DND-41 (cell line): ENCODE measurements around the gene ZNF213.

Source experiments
- ATAC-seq: fragments of 200-7000 bp; cut with Tn5 transposase; 3 replicates; pipeline ENCODE4 v1.9.1; 2021; ENCODE audit warnings: low read depth; ENCODE audit not compliant: insufficient read depth
- DNase-seq: peaks from one replicate; pipeline ENCODE4 v3.0.0-alpha.2; 2020
- H2AFZ ChIP-seq: 2 replicates; pipeline ENCODE4 v1.6.0; 2012; ENCODE audit warnings: low read depth, low read length
- H3K27ac ChIP-seq: 2 replicates; pipeline ENCODE4 v1.5.1; 2012; ENCODE audit warnings: low read length, inconsistent platforms
- H3K27me3 ChIP-seq: fragments of 200-600 bp; sonication (generic); 2 replicates; pipeline ENCODE4 v1.6.0; 2012; ENCODE audit warnings: low read length, mild to moderate bottlenecking, inconsistent platforms; ENCODE audit not compliant: insufficient read depth, poor library complexity
- H3K36me3 ChIP-seq: 2 replicates; pipeline ENCODE4 v1.5.1; 2012; ENCODE audit warnings: low read length, inconsistent platforms; ENCODE audit not compliant: insufficient read depth
- H3K4me1 ChIP-seq: 2 replicates; pipeline ENCODE4 v1.5.1; 2012; ENCODE audit warnings: mild to moderate bottlenecking, low read length; ENCODE audit not compliant: insufficient read depth
- H3K4me2 ChIP-seq: 2 replicates; pipeline ENCODE4 v1.6.0; 2012; ENCODE audit warnings: mild to moderate bottlenecking, moderate library complexity, low read length, inconsistent platforms; ENCODE audit not compliant: insufficient read depth
- H3K4me3 ChIP-seq, 2 experiments: fragments of 200-600 bp in 1 of 2; shearing (Covaris generic) in 1 of 2; 2 replicates each; pipeline ENCODE4 v1.5.1; 2012 to 2016; ENCODE audit warnings: inconsistent platforms in 2 of 2, low read length in 2 of 2, mild to moderate bottlenecking in 2 of 2, low read depth in 1 of 2, moderate library complexity in 1 of 2
- H3K79me2 ChIP-seq: 2 replicates; pipeline ENCODE4 v1.6.0; 2012; ENCODE audit warnings: low read length, inconsistent platforms; ENCODE audit not compliant: insufficient read depth
- H3K9ac ChIP-seq: 2 replicates; pipeline ENCODE4 v1.6.0; 2012; ENCODE audit warnings: low read depth, mild to moderate bottlenecking, inconsistent platforms, low read length, moderate library complexity
- H3K9me3 ChIP-seq: 2 replicates; pipeline ENCODE4 v1.5.1; 2012; ENCODE audit warnings: low read length, moderate library complexity, mild to moderate bottlenecking, inconsistent platforms; ENCODE audit not compliant: insufficient read depth, severe bottlenecking
- H4K20me1 ChIP-seq: 2 replicates; pipeline ENCODE4 v1.6.0; 2012; ENCODE audit warnings: low read length; ENCODE audit not compliant: insufficient read depth
- CTCF ChIP-seq: IDR thresholded peaks from 2 replicates; pipeline ENCODE4 v1.5.1; 2012; ENCODE audit warnings: borderline replicate concordance, low read length, moderate library complexity, mild to moderate bottlenecking; ENCODE audit not compliant: poor library complexity, severe bottlenecking; ENCODE audit errors: extremely low read depth
- EZH2 ChIP-seq: IDR thresholded peaks from 3 replicates; pipeline ENCODE4 v1.6.1; 2012; ENCODE audit warnings: borderline replicate concordance, low read depth, mild to moderate bottlenecking, moderate library complexity, low read length, inconsistent platforms; ENCODE audit not compliant: severe bottlenecking

The ZNF213 gene

DNA sequence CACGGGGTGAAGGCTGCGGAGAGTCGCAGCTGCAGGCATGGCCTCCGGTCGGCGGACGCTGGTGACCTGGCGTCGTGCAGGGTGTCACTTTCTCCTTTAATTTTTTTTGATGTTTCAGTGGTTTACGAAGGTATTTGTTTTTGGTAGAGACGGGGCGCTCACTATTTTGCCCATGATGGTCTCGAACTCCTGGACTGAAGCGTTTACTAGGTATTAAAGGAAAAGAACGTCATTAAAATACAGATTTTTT lies 17.1 kb downstream of the ZNF213 start:
- Histone ChIP-seq H3K36me3 (no peaks in the 10 kb centered on the region), H3K4me1 (peaks cover 32% of the 10 kb centered on the region), H3K27me3 (peaks cover 5% of the 10 kb centered on the region), H3K27ac (no peak overlapping the region), H3K79me2 (no peaks in the 10 kb centered on the region), H2AFZ (no peak overlapping the region), H3K9me3 (no peaks in the 10 kb centered on the region), H3K9ac (peak overlapping the region; percentile 25; the same call in 1 of the 2 replicates), H3K4me2 (peak overlapping the region; percentile 80), H4K20me1 (no peaks in the 10 kb centered on the region), H3K4me3 (peak overlapping the region in 1 of 2 experiments; percentile 54; a peak in 2 of 4 replicates)
- ATAC-seq (no peak), DNase-seq (no peak)
- TF ChIP-seq EZH2 (no peak), CTCF (no peak)

DNA sequence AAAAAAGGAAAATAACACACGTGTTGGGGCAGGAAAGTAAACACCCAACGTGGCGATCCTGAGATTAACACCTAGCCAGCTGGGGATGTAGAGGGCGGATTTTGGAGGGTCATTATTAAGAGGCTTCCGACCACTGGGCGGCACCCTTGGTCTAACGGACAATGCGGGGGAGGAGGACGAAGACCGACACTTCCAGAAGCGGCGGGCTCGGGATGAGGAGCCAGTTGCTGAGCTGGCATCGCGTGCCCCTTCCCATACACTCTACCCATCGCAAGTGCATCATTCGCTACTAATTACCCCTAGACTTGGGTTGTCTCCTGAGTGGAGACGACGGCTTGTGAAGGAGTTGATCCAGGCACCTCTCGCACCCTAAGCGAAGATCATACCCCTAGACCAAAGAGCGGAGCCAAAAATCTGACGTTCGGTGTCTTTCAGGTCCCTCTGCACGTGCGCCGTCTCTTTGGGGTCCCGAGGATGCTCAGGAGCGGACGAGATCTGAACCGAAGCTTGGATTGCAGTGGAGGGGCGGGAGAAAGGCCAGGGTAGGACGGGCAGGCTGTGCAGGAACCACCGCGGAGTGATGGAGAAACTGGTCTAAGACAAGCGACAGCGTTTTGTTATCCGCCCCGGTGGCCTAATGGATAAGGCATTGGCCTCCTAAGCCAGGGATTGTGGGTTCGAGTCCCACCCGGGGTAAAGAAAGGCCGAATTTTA lies 17.6 kb downstream of the ZNF213 start:
- DNase-seq (peak; percentile 89), ATAC-seq (peak; percentile 4)
- TF ChIP-seq CTCF (peak; percentile 33), EZH2 (peak; percentile 45)
- no peaks in the 10 kb centered on the region for H3K79me2 ChIP-seq
- H3K9ac ChIP-seq: peak overlapping the region; percentile 25; the same call in 1 of the 2 replicates
- peak overlapping the region; percentile 80 for H3K4me2 ChIP-seq
- H4K20me1 ChIP-seq: no peaks in the 10 kb centered on the region
- peak overlapping the region in 1 of 2 experiments; percentile 54; a peak in 3 of 4 replicates for H3K4me3 ChIP-seq
- H3K9me3 ChIP-seq: no peaks in the 10 kb centered on the region
- H3K27ac ChIP-seq: no peak overlapping the region
- H2AFZ ChIP-seq: peak overlapping the region; percentile 63
- peaks cover 32% of the 10 kb centered on the region for H3K4me1 ChIP-seq
- H3K36me3 ChIP-seq: no peaks in the 10 kb centered on the region
- H3K27me3 ChIP-seq: peaks cover 5% of the 10 kb centered on the region

- TF ChIP-seq EZH2: no peak
- TF ChIP-seq CTCF: no peak
- Histone ChIP-seq H4K20me1 (no peaks in the 10 kb centered on the region), H3K79me2 (no peaks in the 10 kb centered on the region), H3K27ac (no peak overlapping the region), H3K4me3 (0 out of 4 replicates have a peak overlapping the region, but pooled peaks of 1 of the 2 experiments have one; percentile 54), H3K27me3 (peaks cover 5% of the 10 kb centered on the region), H3K4me1 (peaks cover 32% of the 10 kb centered on the region), H2AFZ (0 out of 2 replicates have a peak overlapping the region, but pooled peaks have one; percentile 63), H3K9ac (no peak overlapping the region; the same call in 1 of the 2 replicates), H3K36me3 (no peaks in the 10 kb centered on the region), H3K9me3 (no peaks in the 10 kb centered on the region), H3K4me2 (peak overlapping the region; percentile 80)
- DNase-seq: no peak
- ATAC-seq: peak; percentile 41; the same call in 2 of the 3 replicates
Observed at GRCh38 chr16:3152991-3153368, 18.2 kb downstream of the ZNF213 start.
